GM23248 (cell line): Measurements from ENCODE around the gene SLC39A3. TPM values are rescaled to one million over a fixed set of nuclear protein-coding genes. Genes with fewer than 3 reads are reported as not detected.

Experiments
- DNase-seq: peaks from one replicate; pipeline ENCODE4 v3.0.0-alpha.2; 2015
- H2AFZ ChIP-seq: fragments of 200-600 bp; sonication (generic); 2 replicates; pipeline ENCODE4 v1.6.1; 2016; ENCODE audit warnings: antibody characterized with exemption
- H3F3A ChIP-seq: fragments of 200-600 bp; sonication (generic); 2 replicates; pipeline ENCODE4 v1.6.1; 2016; ENCODE audit warnings: mild to moderate bottlenecking, antibody characterized with exemption, mixed run types; ENCODE audit not compliant: insufficient read depth
- H3K27ac ChIP-seq: fragments of 200-600 bp; sonication (generic); 2 replicates; pipeline ENCODE4 v1.5.1; 2016; ENCODE audit warnings: mild to moderate bottlenecking
- H3K27me3 ChIP-seq: fragments of 200-600 bp; sonication (generic); replicated peaks from 2 replicates; pipeline ENCODE4 v1.6.1; 2016; ENCODE audit warnings: mild to moderate bottlenecking; ENCODE audit not compliant: insufficient read depth
- H3K36me3 ChIP-seq: fragments of 200-600 bp; sonication (generic); 2 replicates; pipeline ENCODE4 v1.6.1; 2016; ENCODE audit warnings: low read depth, mild to moderate bottlenecking
- H3K4me1 ChIP-seq: fragments of 200-600 bp; sonication (generic); 2 replicates; pipeline ENCODE4 v1.6.1; 2016; ENCODE audit warnings: mild to moderate bottlenecking; ENCODE audit not compliant: insufficient read depth
- H3K4me2 ChIP-seq: fragments of 200-600 bp; sonication (generic); one replicate; pipeline ENCODE4 v1.6.1; 2016; ENCODE audit warnings: mild to moderate bottlenecking; ENCODE audit not compliant: unreplicated experiment
- H3K4me3 ChIP-seq: fragments of 200-600 bp; sonication (generic); 2 replicates; pipeline ENCODE4 v1.5.1; 2016; ENCODE audit warnings: mild to moderate bottlenecking
- H3K79me2 ChIP-seq: fragments of 200-600 bp; sonication (generic); 2 replicates; pipeline ENCODE4 v1.6.1; 2016; ENCODE audit warnings: mild to moderate bottlenecking; ENCODE audit not compliant: insufficient read depth
- H3K9ac ChIP-seq: fragments of 200-600 bp; sonication (generic); 2 replicates; pipeline ENCODE4 v1.6.1; 2016; ENCODE audit warnings: mild to moderate bottlenecking
- H3K9me2 ChIP-seq: fragments of 200-600 bp; sonication (generic); 2 replicates; pipeline ENCODE4 v1.6.1; 2016; ENCODE audit warnings: mixed run types, mild to moderate bottlenecking, moderate library complexity; ENCODE audit not compliant: insufficient read depth
- H3K9me3 ChIP-seq: fragments of 200-600 bp; sonication (generic); one replicate; pipeline ENCODE4 v1.6.1; 2017; ENCODE audit warnings: low read depth
- H4K20me1 ChIP-seq: fragments of 200-600 bp; sonication (generic); 2 replicates; pipeline ENCODE4 v1.6.0; 2016; ENCODE audit not compliant: insufficient read depth
- EZH2 ChIP-seq: fragments of 200-600 bp; sonication (generic); IDR thresholded peaks from 2 replicates; pipeline ENCODE4 v1.6.1; 2018; ENCODE audit warnings: antibody characterized with exemption, mild to moderate bottlenecking; ENCODE audit not compliant: insufficient read depth, poor library complexity, severe bottlenecking
- EZH2phosphoT487 ChIP-seq: fragments of 200-600 bp; sonication (generic); IDR thresholded peaks from 2 replicates; pipeline ENCODE4 v1.6.1; 2018; ENCODE audit warnings: antibody characterized with exemption, moderate library complexity, mild to moderate bottlenecking, low read depth; ENCODE audit not compliant: insufficient read depth
- WGBS, 2 experiments: methylation state at CpG; one replicate each; pipeline ENCODE4 v1.1.6; 2015 to 2017; ENCODE audit warnings: low lambda C conversion rate in 2 of 2, low coverage in 1 of 2; ENCODE audit errors: missing lambda C conversion rate in 2 of 2; 5-methylcytosine and 5-hydroxymethylcytosine counted together
- in situ Hi-C: fragments of 300-500 bp; cut with MboI; formaldehyde crosslinking; loops from 2 replicates; pipeline ENCODE4 v1.15.0; 2020
- polyA plus RNA-seq: library from polyadenylated mRNA; unstranded; fragments of >200 nt; fragmentation: Nextera tagmentation; extraction: Ambion mirVana; gene quantifications from 2 replicates; pipeline ENCODE4 v1.2.1, GENCODE V29; 2016
- total RNA-seq: library from RNA; depleted of rRNA; stranded (reverse); fragments of >200 nt; shearing (Covaris generic); gene quantifications from 2 replicates; pipeline ENCODE4 v1.2.3, GENCODE V29; 2014

The SLC39A3 gene
- total and polyA plus RNA-seq, 2 experiments from 2014 or later = 45.2 to 50.9 TPM

DNA sequence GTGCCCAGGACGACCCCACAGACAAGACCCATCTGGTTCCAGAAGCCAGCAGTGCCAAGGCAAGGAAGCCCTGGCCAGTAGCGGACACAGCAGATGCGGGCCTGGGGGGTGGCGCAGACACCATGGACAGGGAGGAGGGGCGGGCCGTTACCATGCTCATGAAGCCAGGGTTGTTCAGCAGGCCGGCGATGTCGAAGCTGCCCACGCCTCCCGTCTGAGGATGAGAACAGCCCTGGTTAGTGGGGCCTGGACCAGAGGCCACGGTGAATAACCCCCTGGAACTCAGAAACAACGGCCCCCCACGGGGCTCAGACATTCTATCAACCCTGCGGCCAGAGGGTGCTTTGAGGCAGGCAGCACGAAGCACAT, 21.5 kb upstream of the SLC39A3 start:
- no peak overlapping the region for H3K27ac ChIP-seq
- TF ChIP-seq EZH2phosphoT487 = no peak
- no peak for TF ChIP-seq EZH2
- H3K9ac ChIP-seq = no peak overlapping the region
- in situ Hi-C loops = no loop called here
- no peaks in the 10 kb centered on the region for H3K9me2 ChIP-seq
- H3K79me2 ChIP-seq = no peaks in the 10 kb centered on the region
- H3K4me3 ChIP-seq = no peak overlapping the region
- H3F3A ChIP-seq = no peaks in the 10 kb centered on the region
- no peak overlapping the region for H2AFZ ChIP-seq
- no peak overlapping the region for H3K4me2 ChIP-seq
- H4K20me1 ChIP-seq = no peaks in the 10 kb centered on the region
- H3K9me3 ChIP-seq = no peaks in the 10 kb centered on the region
- H3K27me3 ChIP-seq = no peaks in the 10 kb centered on the region
- H3K36me3 ChIP-seq = peaks cover 4% of the 10 kb centered on the region; the same call in 1 of the 2 replicates
- DNase-seq = no peak
- no peaks in the 10 kb centered on the region for H3K4me1 ChIP-seq
- WGBS, 2 experiments = 86 to 97% methylated on average over 10 to 16 of the region's 16 CpGs

- no peak overlapping the region for H3K4me2 ChIP-seq
- H3K4me1 ChIP-seq = no peaks in the 10 kb centered on the region
- no peak overlapping the region for H3K4me3 ChIP-seq
- no peaks in the 10 kb centered on the region for H3K79me2 ChIP-seq
- no peaks in the 10 kb centered on the region for H3K27me3 ChIP-seq
- no peak overlapping the region for H2AFZ ChIP-seq
- no peaks in the 10 kb centered on the region for H3K9me3 ChIP-seq
- in situ Hi-C loops = no loop called here
- H4K20me1 ChIP-seq = no peaks in the 10 kb centered on the region
- 98% methylated on average over 7 of the region's 7 CpGs for WGBS, 2 experiments
- no peak overlapping the region for H3K9ac ChIP-seq
- no peak overlapping the region for H3K27ac ChIP-seq
- H3K36me3 ChIP-seq = peaks cover 4% of the 10 kb centered on the region; the same call in 1 of the 2 replicates
- H3F3A ChIP-seq = no peaks in the 10 kb centered on the region
- DNase-seq = no peak
- no peaks in the 10 kb centered on the region for H3K9me2 ChIP-seq
- TF ChIP-seq EZH2phosphoT487 (no peak), EZH2 (no peak)
Measured at GRCh38 chr19:2759965-2760364, 20.1 kb upstream of the SLC39A3 start.

DNA sequence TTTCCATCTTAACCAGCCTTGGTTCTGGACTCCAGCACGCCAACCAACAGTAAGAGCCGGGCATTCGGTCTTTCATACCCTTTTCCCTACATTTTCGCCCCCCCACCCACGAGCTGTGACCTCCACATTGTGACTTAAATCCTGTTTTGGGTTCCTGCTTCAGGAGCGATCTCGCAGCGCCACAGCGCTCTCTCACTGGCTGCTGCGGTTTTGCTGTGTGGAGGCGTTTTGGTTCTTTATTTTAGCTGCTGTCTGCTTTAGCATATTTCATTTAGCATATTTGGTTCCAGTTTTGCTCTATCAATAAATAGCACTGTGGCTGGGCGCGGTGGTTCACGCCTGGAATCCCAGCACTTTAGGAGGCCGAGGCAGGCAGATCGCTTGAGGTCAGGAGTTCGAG, 19.5 kb upstream of the SLC39A3 start:
- no peak overlapping the region for H3K27ac ChIP-seq
- DNase-seq = no peak
- no peaks in the 10 kb centered on the region for H3K9me2 ChIP-seq
- H3K9ac ChIP-seq = no peak overlapping the region
- in situ Hi-C loops = no loop called here
- WGBS, 2 experiments = 94 to 95% methylated on average over 17 of the region's 17 CpGs
- TF ChIP-seq EZH2phosphoT487 = no peak
- TF ChIP-seq EZH2 = no peak
- no peaks in the 10 kb centered on the region for H3F3A ChIP-seq
- H3K4me1 ChIP-seq = no peaks in the 10 kb centered on the region
- no peak overlapping the region for H2AFZ ChIP-seq
- no peak overlapping the region for H3K4me2 ChIP-seq
- H3K36me3 ChIP-seq = peaks cover 4% of the 10 kb centered on the region; the same call in 1 of the 2 replicates
- no peaks in the 10 kb centered on the region for H3K9me3 ChIP-seq
- H3K27me3 ChIP-seq = no peaks in the 10 kb centered on the region
- H3K79me2 ChIP-seq = no peaks in the 10 kb centered on the region
- no peak overlapping the region for H3K4me3 ChIP-seq
- no peaks in the 10 kb centered on the region for H4K20me1 ChIP-seq

DNA sequence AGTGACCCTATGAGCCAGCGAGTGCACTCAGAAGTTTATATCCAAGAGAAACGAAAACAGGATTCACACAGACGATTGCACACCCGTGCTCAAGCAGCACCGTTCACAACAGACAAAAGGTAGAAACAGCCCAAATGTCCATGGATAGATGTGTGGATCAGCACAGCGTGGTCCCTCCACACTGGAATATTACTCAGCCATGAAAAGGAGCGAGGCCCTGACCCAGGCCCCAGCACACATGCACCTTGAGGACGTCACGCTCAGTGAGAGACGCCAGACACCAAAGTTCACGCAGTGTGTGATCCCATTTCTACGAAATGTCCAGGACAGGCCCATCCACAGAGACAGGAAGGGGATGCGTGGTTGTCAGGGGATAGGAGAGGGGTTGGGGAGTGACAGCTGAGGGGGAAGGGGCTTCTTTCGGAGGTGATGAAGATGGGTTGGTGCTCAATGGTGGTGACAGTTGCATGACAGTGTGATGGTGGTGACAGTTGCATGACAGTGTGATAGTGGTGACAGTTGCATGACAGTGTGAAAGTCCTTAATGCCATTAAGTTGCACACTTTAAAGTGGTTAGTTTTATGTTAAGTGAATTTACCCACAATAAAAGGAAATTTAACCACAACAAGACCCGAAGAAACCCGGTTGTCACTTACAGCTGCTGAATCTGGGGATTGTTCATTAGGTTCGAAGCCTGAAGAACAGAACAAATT, 18.9 kb upstream of the SLC39A3 start:
- Histone ChIP-seq H3K27ac (no peak overlapping the region), H4K20me1 (no peaks in the 10 kb centered on the region), H3K9ac (no peak overlapping the region), H3K27me3 (no peaks in the 10 kb centered on the region), H3K9me2 (no peaks in the 10 kb centered on the region), H3K4me2 (no peak overlapping the region), H3K36me3 (no peaks in the 10 kb centered on the region; the same call in 1 of the 2 replicates), H3F3A (no peaks in the 10 kb centered on the region), H3K4me1 (no peaks in the 10 kb centered on the region), H2AFZ (no peak overlapping the region), H3K79me2 (no peaks in the 10 kb centered on the region), H3K9me3 (no peaks in the 10 kb centered on the region), H3K4me3 (no peak overlapping the region)
- no peak for DNase-seq
- WGBS, 2 experiments = 95% methylated on average over 17 of the region's 17 CpGs
- in situ Hi-C loops = no loop called here
- TF ChIP-seq EZH2phosphoT487 = no peak
- no peak for TF ChIP-seq EZH2
